K562 (cell line): Measurements from ENCODE around the gene MCC. TPM values are rescaled to one million over a fixed set of nuclear protein-coding genes. Genes with fewer than 3 reads are reported as not detected.

ENCODE experiments used
- ATAC-seq: fragments of 200-7000 bp; cut with Tn5 transposase; 3 replicates; pipeline ENCODE4 v1.9.1; 2020; ENCODE audit warnings: moderate library complexity
- BruUV-seq: library from RNA; stranded (reverse); fragments of 400-500 nt; replicated peaks from 2 replicates; lab custom pipeline; 2021; lab: Mats Ljungman, UMichigan
- CTCF ChIA-PET: fragments of 300-600 bp; formaldehyde crosslinking; extraction: SDS; loops from one replicate; lab custom pipeline; 2021; ENCODE audit warnings: low intra/inter-chr PET ratio; lab: Yijun Ruan, JAX
- POLR2A ChIA-PET: fragments of 300-600, 350-650 bp; sonication (Branson Sonifier 250); formaldehyde crosslinking; extraction: SDS; loops from one replicate; lab custom pipeline; 2021; ENCODE audit warnings: antibody characterized with exemption, inconsistent platforms; lab: Yijun Ruan, JAX
- DNase-seq, 4 experiments: peaks; one replicate each; pipeline versions ENCODE4 v3.0.0 to v3.0.0-alpha.2; 2011 to 2018; ENCODE audit warnings: low spot score in 3 of 4, mixed read lengths in 3 of 4; ENCODE audit errors: extremely low read depth in 1 of 4
- FAIRE-seq: peaks from 2 replicates; lab custom pipeline; 2011; peaks lifted over from hg19 to GRCh38; lab: Jason Lieb, UNC
- H2AFZ ChIP-seq: 2 replicates; pipeline ENCODE4 v1.6.0; 2011; ENCODE audit warnings: low read depth, low read length, control low read depth, inconsistent platforms
- H3K27ac ChIP-seq: fragments of 200-600 bp; 3 replicates; pipeline ENCODE4 v1.8.0; 2011; ENCODE audit warnings: low read depth, mild to moderate bottlenecking, control low read depth, inconsistent platforms, low read length, moderate library complexity, mixed read lengths; ENCODE audit errors: extremely low read depth
- H3K27me3 ChIP-seq, 2 experiments: fragments of 300-600 bp in 1 of 2; 2 replicates in 1 of 2; 3 replicates in 1 of 2; pipeline versions ENCODE4 v1.6.0 to v1.8.0; 2011; ENCODE audit warnings: inconsistent platforms in 2 of 2, low read length in 2 of 2, mild to moderate bottlenecking in 1 of 2, mixed read lengths in 1 of 2, moderate library complexity in 1 of 2; ENCODE audit not compliant: control insufficient read depth in 2 of 2, insufficient read depth in 2 of 2
- H3K36me3 ChIP-seq: fragments of 300-600 bp; 3 replicates; pipeline ENCODE4 v1.8.0; 2011; ENCODE audit warnings: mild to moderate bottlenecking, low read length, inconsistent platforms; ENCODE audit not compliant: control insufficient read depth, insufficient read depth
- H3K4me1 ChIP-seq, 2 experiments: fragments of 200-600 bp in 1 of 2; replicated peaks in 1 of 2; 2 replicates in 1 of 2; 3 replicates in 1 of 2; pipeline versions ENCODE4 v1.5.1 to v1.8.0; 2011; ENCODE audit warnings: inconsistent platforms in 2 of 2, low read length in 2 of 2, mild to moderate bottlenecking in 1 of 2, mixed read lengths in 1 of 2, moderate library complexity in 1 of 2; ENCODE audit not compliant: control insufficient read depth in 2 of 2, insufficient read depth in 2 of 2
- H3K4me2 ChIP-seq: 2 replicates; pipeline ENCODE4 v1.6.1; 2011; ENCODE audit warnings: low read length, control low read depth, inconsistent platforms, mixed read lengths; ENCODE audit not compliant: insufficient read depth
- H3K4me3 ChIP-seq: fragments of 200-600 bp; sonication (generic), shearing (Covaris generic); 2 replicates; pipeline ENCODE4 v1.5.1; 2016; ENCODE audit warnings: control low read depth, inconsistent platforms
- H3K79me2 ChIP-seq: fragments of 200-600 bp; 3 replicates; pipeline ENCODE4 v1.8.0; 2011; ENCODE audit warnings: low read length, inconsistent platforms; ENCODE audit not compliant: control insufficient read depth, insufficient read depth
- H3K9ac ChIP-seq, 2 experiments: 2 replicates each; pipeline versions ENCODE4 v1.6.0 to v1.6.1; 2011; ENCODE audit warnings: low read depth in 2 of 2, low read length in 2 of 2, control low read depth in 1 of 2, inconsistent platforms in 1 of 2, mild to moderate bottlenecking in 1 of 2, mixed read lengths in 1 of 2; ENCODE audit not compliant: insufficient read depth in 1 of 2
- H3K9me1 ChIP-seq: one replicate; pipeline ENCODE4 v1.6.0; 2011; ENCODE audit warnings: inconsistent platforms, mild to moderate bottlenecking, low read length, moderate library complexity; ENCODE audit not compliant: control insufficient read depth, insufficient read depth
- H3K9me3 ChIP-seq: replicated peaks from 2 replicates; pipeline ENCODE4 v1.5.1; 2011; ENCODE audit warnings: low read depth, low read length, inconsistent platforms; ENCODE audit not compliant: control insufficient read depth, insufficient read depth
- H4K20me1 ChIP-seq: replicated peaks from 2 replicates; pipeline ENCODE4 v1.6.1; 2011; ENCODE audit warnings: low read length, inconsistent platforms, mixed read lengths; ENCODE audit not compliant: control insufficient read depth, insufficient read depth
- CSDE1 ChIP-seq, 2 experiments: fragments of 450-650 bp; IDR thresholded peaks; 2 replicates each; pipeline ENCODE4 v1.6.1; 2016; ENCODE audit warnings: mild to moderate bottlenecking in 1 of 2
- E2F5 ChIP-seq: sonication (generic); formaldehyde crosslinking; IDR thresholded peaks from 2 replicates; pipeline ENCODE4 v1.8.0; 2022; ENCODE audit warnings: mild to moderate bottlenecking, missing genetic modification reagents
- HMG20A ChIP-seq: fragments of 450-650 bp; formaldehyde crosslinking; conservative IDR thresholded peaks from 2 replicates; pipeline ENCODE4 v1.4.0; 2020; ENCODE audit warnings: mild to moderate bottlenecking, mixed read lengths
- IRF2 ChIP-seq: sonication (generic); formaldehyde crosslinking; IDR thresholded peaks from 2 replicates; pipeline ENCODE4 v1.8.1; 2022; ENCODE audit warnings: mild to moderate bottlenecking, missing genetic modification reagents
- MAFF ChIP-seq: IDR thresholded peaks from 2 replicates; pipeline ENCODE4 v1.6.1; 2012; ENCODE audit warnings: low read length, improper control_type of control experiment
- MIER1 ChIP-seq: fragments of 450-650 bp; IDR thresholded peaks from 2 replicates; pipeline ENCODE4 v1.6.1; 2016; ENCODE audit warnings: antibody characterized with exemption, mild to moderate bottlenecking, low read depth
- MTA2 ChIP-seq: fragments of 450-650 bp; IDR thresholded peaks from 2 replicates; pipeline ENCODE4 v1.6.1; 2016; ENCODE audit warnings: low read depth
- PHB2 ChIP-seq: fragments of 450-650 bp; IDR thresholded peaks from 2 replicates; pipeline ENCODE4 v1.6.1; 2017; ENCODE audit warnings: low read depth
- RAD21 ChIP-seq, 2 experiments: fragments of 250-450 bp in 1 of 2; fragments of 450-650 bp in 1 of 2; sonication (Bioruptor Pico) in 1 of 2; formaldehyde crosslinking in 1 of 2; IDR thresholded peaks in 1 of 2; conservative IDR thresholded peaks in 1 of 2; 2 replicates each; pipeline versions ENCODE4 v1.4.0 to v1.8.0; 2020 to 2022; ENCODE audit warnings: mild to moderate bottlenecking in 2 of 2, moderate library complexity in 1 of 2
- RHOXF2B ChIP-seq: fragments of 250-450 bp; sonication (Bioruptor Pico); conservative IDR thresholded peaks from 2 replicates; pipeline ENCODE4 v1.5.1; 2021
- SETDB1 ChIP-seq: IDR thresholded peaks from one replicate; pipeline ENCODE4 v1.6.1; 2012; ENCODE audit warnings: low read length, control low read depth, inconsistent platforms
- ZNF217 ChIP-seq: sonication (generic); formaldehyde crosslinking; IDR thresholded peaks from 2 replicates; pipeline ENCODE4 v1.8.0; 2022; ENCODE audit warnings: mild to moderate bottlenecking, missing genetic modification reagents
- WGBS: fragments of 100-300 bp; shearing (Covaris generic); methylation state at CpG from one replicate; pipeline ENCODE4 v1.1.6; 2016; ENCODE audit warnings: low coverage, mixed read lengths; ENCODE audit not compliant: insufficient coverage; ENCODE audit errors: missing lambda C conversion rate; 5-methylcytosine and 5-hydroxymethylcytosine counted together
- in situ Hi-C: fragments of 300-500 bp; cut with MboI; formaldehyde crosslinking; loops from 4 replicates; pipeline ENCODE4 v1.15.0; 2018; ENCODE audit warnings: inconsistent platforms, mixed read lengths
- intact Hi-C: fragments of 100-400 bp; cut with micrococcal nuclease; formaldehyde crosslinking; loops from 2 replicates; pipeline ENCODE4 v1.14.2; 2022
- polyA plus RNA-seq, 8 experiments: library from polyadenylated mRNA; depleted of rRNA in 4 of 8; stranded (reverse) in 5 of 8; unstranded in 3 of 8; fragments of >200 nt; fragmentation: Nextera tagmentation in 2 of 8; fragmentation: Illumina TruSeq in 1 of 8; extraction: Ambion mirVana in 2 of 8; extraction: Trizol in 1 of 8; gene quantifications; 2 replicates each; pipeline versions ENCODE4 v1.2.1 to v1.2.3, GENCODE V29; 2011 to 2014; ENCODE audit warnings: inconsistent platforms in 1 of 8, missing spikeins in 1 of 8
- total RNA-seq, 7 experiments: library from RNA; depleted of rRNA in 6 of 7; stranded (reverse); fragments of >200 nt in 6 of 7; fragmentation: Illumina TruSeq in 2 of 7; extraction: Trizol in 2 of 7; gene quantifications; 2 replicates each; pipeline versions ENCODE4 v1.2.1 to v1.2.3, GENCODE V29; 2011 to 2021; ENCODE audit warnings: low replicate concordance in 1 of 7
- TF ChIP-seq, protein P1 (sequence below): sonication (generic); formaldehyde crosslinking; IDR thresholded peaks from 2 replicates; pipeline ENCODE4 v1.8.1; 2023; ENCODE audit warnings: mild to moderate bottlenecking, missing genetic modification reagents
- TF ChIP-seq, protein P2 (sequence below): sonication (generic); formaldehyde crosslinking; IDR thresholded peaks from 2 replicates; pipeline ENCODE4 v1.8.0; 2022; ENCODE audit warnings: missing genetic modification reagents, mild to moderate bottlenecking, borderline replicate concordance

Gene MCC
- total and polyA plus RNA-seq, 9 of the 15 experiments (the other 6 are each of a cell fraction or from before 2014, with no cell fraction given), result 0.04 to 0.24 (median 0.06) TPM; not detected in 1

DNA sequence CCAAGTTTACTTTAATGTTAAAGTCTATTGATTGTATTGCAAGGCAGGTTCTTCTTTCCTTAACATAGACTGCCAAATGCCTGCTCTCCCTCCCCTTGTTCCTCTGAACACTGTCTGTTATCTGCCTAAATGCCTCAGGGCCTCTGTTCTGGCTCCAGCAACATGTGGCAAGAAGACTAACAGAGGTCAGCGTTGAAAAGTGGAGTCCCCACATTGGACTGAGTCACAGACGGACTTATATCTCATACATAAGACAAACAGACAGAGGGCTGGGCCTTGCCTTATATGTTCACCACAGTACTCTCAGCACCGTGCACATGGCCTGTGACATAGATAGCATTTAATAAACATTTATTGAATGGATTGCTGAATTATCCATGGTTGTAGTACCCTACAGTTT, 144.9 kb downstream of the MCC start:
- FAIRE-seq (no peak), DNase-seq (no peak), ATAC-seq (no peak)
- ChIA-PET CTCF (no interaction called here), POLR2A (no interaction called here)
- intact Hi-C loops (no loop called here), in situ Hi-C loops (no loop called here)
- no peak overlapping the region for H3K27ac ChIP-seq
- no peak overlapping the region for H3K4me3 ChIP-seq
- H3K79me2 ChIP-seq, result no peaks in the 10 kb centered on the region
- H4K20me1 ChIP-seq, result no peaks in the 10 kb centered on the region
- no peak overlapping the region for H3K9ac ChIP-seq
- TF ChIP-seq, protein P1, sequence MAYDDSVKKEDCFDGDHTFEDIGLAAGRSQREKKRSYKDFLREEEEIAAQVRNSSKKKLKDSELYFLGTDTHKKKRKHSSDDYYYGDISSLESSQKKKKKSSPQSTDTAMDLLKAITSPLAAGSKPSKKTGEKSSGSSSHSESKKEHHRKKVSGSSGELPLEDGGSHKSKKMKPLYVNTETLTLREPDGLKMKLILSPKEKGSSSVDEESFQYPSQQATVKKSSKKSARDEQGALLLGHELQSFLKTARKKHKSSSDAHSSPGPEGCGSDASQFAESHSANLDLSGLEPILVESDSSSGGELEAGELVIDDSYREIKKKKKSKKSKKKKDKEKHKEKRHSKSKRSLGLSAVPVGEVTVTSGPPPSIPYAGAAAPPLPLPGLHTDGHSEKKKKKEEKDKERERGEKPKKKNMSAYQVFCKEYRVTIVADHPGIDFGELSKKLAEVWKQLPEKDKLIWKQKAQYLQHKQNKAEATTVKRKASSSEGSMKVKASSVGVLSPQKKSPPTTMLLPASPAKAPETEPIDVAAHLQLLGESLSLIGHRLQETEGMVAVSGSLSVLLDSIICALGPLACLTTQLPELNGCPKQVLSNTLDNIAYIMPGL (CRISPR knock-in tag), result no peak
- TF ChIP-seq, protein P2, sequence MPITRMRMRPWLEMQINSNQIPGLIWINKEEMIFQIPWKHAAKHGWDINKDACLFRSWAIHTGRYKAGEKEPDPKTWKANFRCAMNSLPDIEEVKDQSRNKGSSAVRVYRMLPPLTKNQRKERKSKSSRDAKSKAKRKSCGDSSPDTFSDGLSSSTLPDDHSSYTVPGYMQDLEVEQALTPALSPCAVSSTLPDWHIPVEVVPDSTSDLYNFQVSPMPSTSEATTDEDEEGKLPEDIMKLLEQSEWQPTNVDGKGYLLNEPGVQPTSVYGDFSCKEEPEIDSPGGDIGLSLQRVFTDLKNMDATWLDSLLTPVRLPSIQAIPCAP (CRISPR knock-in tag), result no peak
- TF ChIP-seq MAFF (no peak), RHOXF2B (CRISPR knock-in tag) (no peak), ZNF217 (no peak), RAD21 (CRISPR knock-in tag; conservative IDR thresholded peaks at IDR 0.05 in 1 of 2, IDR thresholded peaks at IDR 0.05 in 1 of 2) (no peak), PHB2 (no peak), E2F5 (CRISPR knock-in tag) (no peak), HMG20A (CRISPR knock-in tag) (no peak), MIER1 (no peak), CSDE1 (IDR thresholded peaks at IDR 0.05) (no peak), MTA2 (no peak), SETDB1 (no peak), IRF2 (CRISPR knock-in tag) (no peak)
- H2AFZ ChIP-seq, result no peak overlapping the region
- no peaks in the 10 kb centered on the region for H3K36me3 ChIP-seq
- 0% methylated on average over 2 of the region's 3 CpGs for WGBS
- H3K9me3 ChIP-seq, result no peaks in the 10 kb centered on the region
- no peaks in the 10 kb centered on the region for H3K9me1 ChIP-seq
- no TSS peak for BruUV-seq
- no peaks in the 10 kb centered on the region for H3K4me1 ChIP-seq
- H3K4me2 ChIP-seq, result no peak overlapping the region
- peaks cover 0 to under 1% of the 10 kb centered on the region in 2 experiments; a peak in 2 of 5 replicates for H3K27me3 ChIP-seq
